K562 (cell line): ENCODE measurements around the gene GYS1. TPM values are rescaled to one million over a fixed set of nuclear protein-coding genes. Genes with fewer than 3 reads are reported as not detected.
A peak's percentile ranks its signal among the peaks of the same experiment; 100 is the strongest.

Source experiments
- ADNP ChIP-seq: fragments of 200-800 bp; sonication (Bioruptor generic); IDR thresholded peaks from 2 replicates; pipeline ENCODE4 v1.6.1; 2016; ENCODE audit warnings: missing genetic modification characterization, missing compliant biosample characterization
- BRCA1 ChIP-seq, 2 experiments: fragments of 450-650 bp in 1 of 2; sonication (generic) in 1 of 2; formaldehyde crosslinking in 1 of 2; IDR thresholded peaks; 2 replicates each; pipeline versions ENCODE4 v1.5.0 to v1.6.1; 2017 to 2020; ENCODE audit warnings: mild to moderate bottlenecking in 1 of 2, missing genetic modification reagents in 1 of 2
- CHD2 ChIP-seq: IDR thresholded peaks from 2 replicates; pipeline ENCODE4 v1.6.1; 2011; ENCODE audit warnings: low read depth, low read length
- CTCF ChIP-seq, 3 experiments: IDR thresholded peaks in 2 of 3; conservative IDR thresholded peaks in 1 of 3; 2 replicates each; pipeline ENCODE4 v1.5.1; 2011 to 2012; ENCODE audit warnings: low read length in 3 of 3, mild to moderate bottlenecking in 3 of 3, control low read depth in 2 of 3, improper control_type of control experiment in 1 of 3, inconsistent platforms in 1 of 3, low read depth in 1 of 3, mixed read lengths in 1 of 3, moderate library complexity in 1 of 3; ENCODE audit not compliant: insufficient read depth in 2 of 3
- ERF ChIP-seq: fragments of 450-650 bp; formaldehyde crosslinking; IDR thresholded peaks from 2 replicates; pipeline ENCODE4 v1.4.0; 2020; ENCODE audit warnings: mild to moderate bottlenecking, mixed read lengths
- ILK ChIP-seq: fragments of 450-650 bp; IDR thresholded peaks from 2 replicates; pipeline ENCODE4 v1.6.1; 2016; ENCODE audit warnings: missing genetic modification characterization, low read depth, mild to moderate bottlenecking, missing compliant biosample characterization, moderate library complexity, borderline replicate concordance
- MLLT1 ChIP-seq, 2 experiments: fragments of 450-650 bp; IDR thresholded peaks; 2 replicates each; pipeline ENCODE4 v1.6.1; 2016
- PCBP2 ChIP-seq: fragments of 200-400 bp; formaldehyde crosslinking; IDR thresholded peaks from 2 replicates; pipeline ENCODE4 v1.6.1; 2018; ENCODE audit warnings: low read length, low read depth, mild to moderate bottlenecking, moderate library complexity; ENCODE audit not compliant: poor library complexity, severe bottlenecking
- RBM17 ChIP-seq: fragments of 200-400 bp; formaldehyde crosslinking; IDR thresholded peaks from 2 replicates; pipeline ENCODE4 v1.6.1; 2017; ENCODE audit warnings: low read depth, mild to moderate bottlenecking, low read length, borderline replicate concordance
- SMARCA5 ChIP-seq: fragments of 450-650 bp; IDR thresholded peaks from 2 replicates; pipeline ENCODE4 v1.6.1; 2016
- TCFL5 ChIP-seq: fragments of 250-450 bp; sonication (Bioruptor Pico); conservative IDR thresholded peaks from 2 replicates; pipeline ENCODE4 v1.6.1; 2021; ENCODE audit warnings: mild to moderate bottlenecking, moderate library complexity, matching md5 sums
- TSHZ1 ChIP-seq: fragments of 250-450 bp; sonication (Bioruptor Pico); IDR thresholded peaks from 2 replicates; pipeline ENCODE4 v1.4.0; 2020; ENCODE audit warnings: mild to moderate bottlenecking, moderate library complexity
- VEZF1 ChIP-seq: fragments of 200-800 bp; sonication (Bioruptor generic); IDR thresholded peaks from 2 replicates; pipeline ENCODE4 v1.6.1; 2017; ENCODE audit warnings: missing genetic modification characterization, missing compliant biosample characterization
- ZFP36 ChIP-seq: fragments of 150-350 bp; IDR thresholded peaks from 2 replicates; pipeline ENCODE4 v1.6.1; 2018; ENCODE audit warnings: low read length, low read depth; ENCODE audit not compliant: partially characterized antibody
- ZNF280A ChIP-seq: fragments of 450-650 bp; IDR thresholded peaks from 2 replicates; pipeline ENCODE4 v1.6.1; 2018; ENCODE audit warnings: mild to moderate bottlenecking, low read depth; ENCODE audit not compliant: partially characterized antibody
- ZNF696 ChIP-seq: fragments of 250-450 bp; sonication (Bioruptor Pico); conservative IDR thresholded peaks from 2 replicates; pipeline ENCODE4 v1.4.0; 2020; ENCODE audit warnings: mild to moderate bottlenecking, moderate library complexity
- polyA plus RNA-seq, 8 experiments: library from polyadenylated mRNA; depleted of rRNA in 4 of 8; stranded (reverse) in 5 of 8; unstranded in 3 of 8; fragments of >200 nt; fragmentation: Nextera tagmentation in 2 of 8; fragmentation: Illumina TruSeq in 1 of 8; extraction: Ambion mirVana in 2 of 8; extraction: Trizol in 1 of 8; gene quantifications; 2 replicates each; pipeline versions ENCODE4 v1.2.1 to v1.2.3, GENCODE V29; 2011 to 2014; ENCODE audit warnings: inconsistent platforms in 1 of 8, missing spikeins in 1 of 8
- total RNA-seq, 7 experiments: library from RNA; depleted of rRNA in 6 of 7; stranded (reverse); fragments of >200 nt in 6 of 7; fragmentation: Illumina TruSeq in 2 of 7; extraction: Trizol in 2 of 7; gene quantifications; 2 replicates each; pipeline versions ENCODE4 v1.2.1 to v1.2.3, GENCODE V29; 2011 to 2021; ENCODE audit warnings: low replicate concordance in 1 of 7

GYS1 gene
- total and polyA plus RNA-seq, 9 of the 15 experiments (the other 6 are each of a cell fraction or from before 2014, with no cell fraction given) = 1.9 to 31.1 (median 15.2) TPM

- TF ChIP-seq BRCA1 (IDR thresholded peaks at IDR 0.05) (no peak), BRCA1 (CRISPR knock-in tag; IDR thresholded peaks at IDR 0.05) (no peak), SMARCA5 (no peak), RBM17 (no peak), ERF (CRISPR knock-in tag) (0 out of 2 replicates have a peak, but pooled peaks have one; percentile 9), ZNF696 (no peak), ZFP36 (peak; percentile 16), ADNP (tag) (no peak), TSHZ1 (CRISPR knock-in tag) (no peak), CTCF (IDR thresholded peaks at IDR 0.05 in 2 of 3, conservative IDR thresholded peaks at IDR 0.05 in 1 of 3; ENCODE audit: insufficient read depth in 2 of 3, low read depth in 1 of 3, low read length in 3 of 3) (peak in 2 of 3 experiments; percentile 13 to 33; a peak in 2 of 6 replicates), CHD2 (peak; percentile 53; the same call in 1 of the 2 replicates), ZNF280A (no peak), ILK (tag) (no peak), TCFL5 (CRISPR knock-in tag) (no peak), VEZF1 (CRISPR knock-in tag) (peak; percentile 79), PCBP2 (no peak), MLLT1 (IDR thresholded peaks at IDR 0.05) (no peak)
These were observed 38.4 kb downstream of the GYS1 start, which contains the start of gene BAX (continued) for GRCh38 chr19:48954595-48955307.
